HL-60 (cell line): ENCODE measurements around the gene TIMP4.

ENCODE experiments used
- POLR2AphosphoS5 ChIP-seq: IDR thresholded peaks from 2 replicates; pipeline ENCODE4 v1.6.1; 2012; ENCODE audit warnings: low read depth
- SPI1 ChIP-seq: IDR thresholded peaks from 2 replicates; pipeline ENCODE4 v1.6.1; 2012; ENCODE audit warnings: low read depth, mild to moderate bottlenecking, borderline replicate concordance
- TF ChIP-seq, protein P1 (sequence below): IDR thresholded peaks from one replicate; pipeline ENCODE4 v1.5.1; 2011; ENCODE audit warnings: low read length, control low read depth, inconsistent platforms; ENCODE audit not compliant: insufficient read depth
- TF ChIP-seq, protein P2 (sequence below): IDR thresholded peaks from 2 replicates; pipeline ENCODE4 v1.6.1; 2012; ENCODE audit warnings: low read depth; ENCODE audit not compliant: insufficient replicate concordance

DNA sequence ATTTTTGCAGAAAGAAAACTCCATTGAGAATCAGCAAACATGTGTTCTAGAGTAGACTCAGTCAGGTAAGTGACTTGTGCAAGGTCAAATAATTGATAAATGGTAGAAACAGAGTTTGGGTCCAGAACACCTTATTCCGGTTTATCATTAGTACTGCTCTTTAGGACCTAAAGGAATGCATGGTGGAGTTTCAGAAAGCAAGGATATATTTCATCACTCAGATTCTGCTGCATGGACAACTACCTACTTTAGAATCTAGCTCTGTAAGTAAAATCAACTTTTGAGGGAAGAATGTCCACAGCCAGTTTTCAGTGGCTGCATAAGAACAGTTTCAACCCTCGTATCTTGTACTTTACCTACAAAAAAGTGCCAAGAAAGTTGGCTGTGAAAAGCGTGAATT, 43.6 kb downstream of the TIMP4 start:
- TF ChIP-seq POLR2AphosphoS5: no peak
- TF ChIP-seq, protein P1, sequence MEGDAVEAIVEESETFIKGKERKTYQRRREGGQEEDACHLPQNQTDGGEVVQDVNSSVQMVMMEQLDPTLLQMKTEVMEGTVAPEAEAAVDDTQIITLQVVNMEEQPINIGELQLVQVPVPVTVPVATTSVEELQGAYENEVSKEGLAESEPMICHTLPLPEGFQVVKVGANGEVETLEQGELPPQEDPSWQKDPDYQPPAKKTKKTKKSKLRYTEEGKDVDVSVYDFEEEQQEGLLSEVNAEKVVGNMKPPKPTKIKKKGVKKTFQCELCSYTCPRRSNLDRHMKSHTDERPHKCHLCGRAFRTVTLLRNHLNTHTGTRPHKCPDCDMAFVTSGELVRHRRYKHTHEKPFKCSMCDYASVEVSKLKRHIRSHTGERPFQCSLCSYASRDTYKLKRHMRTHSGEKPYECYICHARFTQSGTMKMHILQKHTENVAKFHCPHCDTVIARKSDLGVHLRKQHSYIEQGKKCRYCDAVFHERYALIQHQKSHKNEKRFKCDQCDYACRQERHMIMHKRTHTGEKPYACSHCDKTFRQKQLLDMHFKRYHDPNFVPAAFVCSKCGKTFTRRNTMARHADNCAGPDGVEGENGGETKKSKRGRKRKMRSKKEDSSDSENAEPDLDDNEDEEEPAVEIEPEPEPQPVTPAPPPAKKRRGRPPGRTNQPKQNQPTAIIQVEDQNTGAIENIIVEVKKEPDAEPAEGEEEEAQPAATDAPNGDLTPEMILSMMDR: no peak
- no peak for TF ChIP-seq SPI1
- TF ChIP-seq, protein P2, sequence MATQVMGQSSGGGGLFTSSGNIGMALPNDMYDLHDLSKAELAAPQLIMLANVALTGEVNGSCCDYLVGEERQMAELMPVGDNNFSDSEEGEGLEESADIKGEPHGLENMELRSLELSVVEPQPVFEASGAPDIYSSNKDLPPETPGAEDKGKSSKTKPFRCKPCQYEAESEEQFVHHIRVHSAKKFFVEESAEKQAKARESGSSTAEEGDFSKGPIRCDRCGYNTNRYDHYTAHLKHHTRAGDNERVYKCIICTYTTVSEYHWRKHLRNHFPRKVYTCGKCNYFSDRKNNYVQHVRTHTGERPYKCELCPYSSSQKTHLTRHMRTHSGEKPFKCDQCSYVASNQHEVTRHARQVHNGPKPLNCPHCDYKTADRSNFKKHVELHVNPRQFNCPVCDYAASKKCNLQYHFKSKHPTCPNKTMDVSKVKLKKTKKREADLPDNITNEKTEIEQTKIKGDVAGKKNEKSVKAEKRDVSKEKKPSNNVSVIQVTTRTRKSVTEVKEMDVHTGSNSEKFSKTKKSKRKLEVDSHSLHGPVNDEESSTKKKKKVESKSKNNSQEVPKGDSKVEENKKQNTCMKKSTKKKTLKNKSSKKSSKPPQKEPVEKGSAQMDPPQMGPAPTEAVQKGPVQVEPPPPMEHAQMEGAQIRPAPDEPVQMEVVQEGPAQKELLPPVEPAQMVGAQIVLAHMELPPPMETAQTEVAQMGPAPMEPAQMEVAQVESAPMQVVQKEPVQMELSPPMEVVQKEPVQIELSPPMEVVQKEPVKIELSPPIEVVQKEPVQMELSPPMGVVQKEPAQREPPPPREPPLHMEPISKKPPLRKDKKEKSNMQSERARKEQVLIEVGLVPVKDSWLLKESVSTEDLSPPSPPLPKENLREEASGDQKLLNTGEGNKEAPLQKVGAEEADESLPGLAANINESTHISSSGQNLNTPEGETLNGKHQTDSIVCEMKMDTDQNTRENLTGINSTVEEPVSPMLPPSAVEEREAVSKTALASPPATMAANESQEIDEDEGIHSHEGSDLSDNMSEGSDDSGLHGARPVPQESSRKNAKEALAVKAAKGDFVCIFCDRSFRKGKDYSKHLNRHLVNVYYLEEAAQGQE: no peak
